ENCODE results near the gene FAAP20.

GRCh38 chr1:2241820-2242219 lies 47.2 kb upstream of the FAAP20 start:
- TF ChIP-seq POLR2A (IDR thresholded peaks at IDR 0.05; ENCODE audit: low read depth, low read length) (no peak), POLR2AphosphoS5 (IDR thresholded peaks at IDR 0.05; ENCODE audit: low read depth, low read length) (no peak), SPI1 (IDR thresholded peaks at IDR 0.05; ENCODE audit: low read depth, low read length) (no peak)

All from GM12891 (cell line).